GM12865 (cell line): ENCODE measurements around the gene SPHK2.
"Not testable (repeated sequence)": the region's sequence is repeated elsewhere in the genome, so short reads cannot be mapped to it uniquely, and the experiment has no call there.

Experiments used
- DNase-seq: peaks from one replicate; pipeline ENCODE4 v3.0.0; 2010; ENCODE audit warnings: low read depth
- H3K4me3 ChIP-seq: 2 replicates; pipeline ENCODE4 v1.5.1; 2011; ENCODE audit warnings: mild to moderate bottlenecking, low read depth, low read length, control low read depth
- TF ChIP-seq, protein P1 (sequence below): IDR thresholded peaks from 2 replicates; pipeline ENCODE4 v1.5.1; 2011; ENCODE audit warnings: low read length, control low read depth, low read depth, inconsistent platforms; ENCODE audit not compliant: insufficient read depth; ENCODE audit errors: missing control alignments

Gene SPHK2

DNA sequence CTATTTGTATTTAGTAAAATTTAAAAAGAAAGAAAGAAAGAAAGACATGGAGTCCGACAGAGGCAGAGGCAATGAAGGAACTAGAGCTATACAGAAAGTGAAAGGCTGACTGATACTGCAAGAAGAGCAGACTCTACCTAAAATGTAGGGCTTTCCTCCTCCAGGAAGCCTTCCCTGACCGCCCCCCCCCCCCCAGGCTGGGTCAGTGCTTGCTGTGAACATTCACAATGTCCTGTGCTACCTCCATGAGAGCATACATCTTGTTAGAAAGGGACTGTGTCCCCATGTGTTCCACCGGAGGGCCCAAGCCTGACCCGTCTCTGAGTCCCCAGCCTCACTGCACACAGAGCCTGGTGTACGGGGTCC lies 32.4 kb downstream of the SPHK2 start:
- DNase-seq = no peak
- TF ChIP-seq, protein P1, sequence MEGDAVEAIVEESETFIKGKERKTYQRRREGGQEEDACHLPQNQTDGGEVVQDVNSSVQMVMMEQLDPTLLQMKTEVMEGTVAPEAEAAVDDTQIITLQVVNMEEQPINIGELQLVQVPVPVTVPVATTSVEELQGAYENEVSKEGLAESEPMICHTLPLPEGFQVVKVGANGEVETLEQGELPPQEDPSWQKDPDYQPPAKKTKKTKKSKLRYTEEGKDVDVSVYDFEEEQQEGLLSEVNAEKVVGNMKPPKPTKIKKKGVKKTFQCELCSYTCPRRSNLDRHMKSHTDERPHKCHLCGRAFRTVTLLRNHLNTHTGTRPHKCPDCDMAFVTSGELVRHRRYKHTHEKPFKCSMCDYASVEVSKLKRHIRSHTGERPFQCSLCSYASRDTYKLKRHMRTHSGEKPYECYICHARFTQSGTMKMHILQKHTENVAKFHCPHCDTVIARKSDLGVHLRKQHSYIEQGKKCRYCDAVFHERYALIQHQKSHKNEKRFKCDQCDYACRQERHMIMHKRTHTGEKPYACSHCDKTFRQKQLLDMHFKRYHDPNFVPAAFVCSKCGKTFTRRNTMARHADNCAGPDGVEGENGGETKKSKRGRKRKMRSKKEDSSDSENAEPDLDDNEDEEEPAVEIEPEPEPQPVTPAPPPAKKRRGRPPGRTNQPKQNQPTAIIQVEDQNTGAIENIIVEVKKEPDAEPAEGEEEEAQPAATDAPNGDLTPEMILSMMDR = no peak
- no peak overlapping the region for H3K4me3 ChIP-seq

DNA sequence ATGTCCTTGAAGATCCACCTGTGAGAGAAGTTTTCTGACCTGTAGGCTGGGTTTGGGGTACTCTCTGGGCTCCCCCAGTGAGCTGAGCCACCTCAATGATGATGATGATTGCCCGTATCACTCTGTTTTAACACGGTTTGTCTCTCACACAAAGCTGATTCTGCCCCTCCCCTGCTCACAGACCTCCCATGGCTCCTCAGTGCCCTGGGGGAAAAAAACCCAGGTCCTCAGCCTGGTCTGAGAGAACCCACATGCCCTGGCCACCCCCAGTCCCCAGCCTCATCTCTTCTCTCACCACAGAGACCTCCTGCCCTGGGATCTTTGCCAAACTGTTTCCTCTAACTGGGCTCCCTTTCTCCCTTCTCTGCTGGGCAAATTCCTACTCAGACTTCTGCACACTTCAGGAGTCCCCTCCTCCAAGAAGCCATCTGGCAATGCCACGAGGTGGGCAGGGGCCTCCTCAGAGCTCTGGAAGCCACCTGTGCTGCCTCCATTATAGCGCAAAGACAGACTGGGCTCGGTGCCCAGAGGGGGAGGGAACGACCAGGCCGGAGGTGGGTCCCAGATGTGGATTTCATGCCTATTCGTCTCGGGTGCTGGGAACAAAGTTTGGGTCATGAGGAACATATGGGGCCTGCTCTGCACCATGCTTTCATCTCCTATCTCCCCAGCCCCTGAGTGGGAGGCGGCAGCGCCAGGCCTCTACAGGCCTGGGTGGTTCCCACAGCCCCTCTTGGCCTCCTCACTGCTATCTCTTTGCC lies 35.2 kb downstream of the SPHK2 start:
- DNase-seq = no peak
- no peak overlapping the region for H3K4me3 ChIP-seq
- TF ChIP-seq, protein P1 = no peak

DNA sequence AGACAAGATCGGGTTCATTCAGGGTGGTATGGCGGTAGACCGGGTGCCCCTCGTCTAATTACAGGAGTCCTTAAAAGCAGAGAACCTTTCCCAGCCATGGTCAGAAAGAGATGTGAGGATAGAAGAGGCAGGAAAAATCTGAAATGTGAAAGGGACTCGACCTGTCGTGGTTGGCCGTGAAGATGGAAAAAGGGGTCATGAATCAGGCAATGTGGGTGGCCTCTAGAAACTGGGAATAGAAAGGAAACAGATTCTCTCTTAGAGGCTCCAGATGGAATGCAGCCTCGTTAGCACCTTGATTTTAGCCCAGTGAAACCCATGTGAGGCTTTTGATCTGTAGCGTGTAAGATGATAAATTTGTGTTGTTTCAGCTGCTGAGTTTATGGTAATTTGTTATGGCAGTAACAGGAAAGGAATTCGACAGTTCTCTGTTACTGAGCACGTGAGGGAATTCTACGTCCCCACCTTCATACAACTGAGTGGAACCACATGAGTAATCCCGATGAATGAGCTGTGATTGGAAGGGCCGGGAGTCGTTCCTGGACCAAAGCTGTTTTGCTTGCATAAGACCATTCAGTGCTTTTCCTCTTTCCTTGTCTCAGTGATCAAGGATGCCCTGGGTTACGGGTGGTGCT lies 37.7 kb downstream of the SPHK2 start:
- DNase-seq = no peak
- TF ChIP-seq, protein P1 = no peak
- H3K4me3 ChIP-seq = no peak overlapping the region

DNA sequence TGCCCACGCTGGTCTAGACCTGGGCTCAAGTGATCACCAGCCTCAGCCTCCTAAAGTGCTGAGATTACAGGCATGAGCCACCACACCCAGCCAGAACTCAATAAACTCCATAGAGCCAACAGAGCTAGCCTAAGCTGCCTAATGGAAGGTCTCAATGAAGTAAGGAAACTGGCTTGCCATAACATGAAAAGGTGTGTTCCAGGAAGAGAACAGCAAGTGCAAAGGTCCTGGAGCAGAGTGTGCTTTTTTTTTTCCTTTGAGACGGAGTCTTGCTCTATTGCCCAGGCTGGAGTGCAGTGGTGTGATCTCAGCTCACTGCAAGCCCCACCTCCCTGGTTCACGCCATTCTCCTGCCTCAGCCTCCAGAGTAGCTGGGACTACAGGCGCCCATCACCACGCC lies 38.5 kb downstream of the SPHK2 start:
- not testable (repeated sequence) for H3K4me3 ChIP-seq, DNase-seq

DNA sequence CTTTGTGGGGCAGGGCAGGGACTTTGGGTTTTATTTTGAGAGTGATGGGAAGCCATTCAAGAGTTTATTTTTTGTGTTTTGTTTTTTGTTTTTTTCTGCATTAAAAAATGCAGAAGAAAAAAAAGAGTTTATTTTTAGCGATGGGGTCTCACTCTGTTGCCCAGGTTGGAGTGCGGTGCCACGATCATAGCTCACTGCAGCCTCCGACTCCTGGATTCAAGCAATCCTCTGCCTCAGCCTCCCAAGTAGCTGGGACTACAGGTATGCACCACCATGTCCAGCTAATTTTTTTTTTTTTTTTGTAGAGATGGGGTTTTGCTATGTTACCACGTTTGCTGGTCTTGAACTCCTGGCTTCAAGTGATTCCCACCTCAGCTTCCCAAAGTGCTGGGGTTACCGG lies 39.2 kb downstream of the SPHK2 start:
- no peak overlapping the region for H3K4me3 ChIP-seq
- DNase-seq = no peak
- TF ChIP-seq, protein P1 = no peak

DNA sequence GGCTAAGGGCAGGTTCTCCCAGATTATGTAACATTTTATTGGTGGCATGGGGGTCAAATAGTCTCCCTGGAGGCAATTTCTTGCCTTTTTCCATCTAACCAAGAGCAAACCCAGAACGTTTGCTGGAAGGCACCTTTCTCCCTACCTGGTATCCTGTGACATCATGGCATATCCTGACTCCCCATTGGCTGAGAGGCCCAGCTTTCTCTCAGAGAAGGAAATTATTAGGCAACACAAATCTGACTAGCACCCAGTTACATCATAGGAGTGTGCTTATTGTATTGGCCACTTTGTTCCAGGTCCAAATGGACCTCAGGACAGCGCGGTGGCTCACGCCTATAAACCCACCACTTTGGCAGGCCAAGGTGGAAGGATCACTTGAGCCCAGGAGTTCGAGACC lies 40.5 kb downstream of the SPHK2 start:
- TF ChIP-seq, protein P1 = no peak
- peak; percentile 60 for DNase-seq
- H3K4me3 ChIP-seq = no peak overlapping the region

DNA sequence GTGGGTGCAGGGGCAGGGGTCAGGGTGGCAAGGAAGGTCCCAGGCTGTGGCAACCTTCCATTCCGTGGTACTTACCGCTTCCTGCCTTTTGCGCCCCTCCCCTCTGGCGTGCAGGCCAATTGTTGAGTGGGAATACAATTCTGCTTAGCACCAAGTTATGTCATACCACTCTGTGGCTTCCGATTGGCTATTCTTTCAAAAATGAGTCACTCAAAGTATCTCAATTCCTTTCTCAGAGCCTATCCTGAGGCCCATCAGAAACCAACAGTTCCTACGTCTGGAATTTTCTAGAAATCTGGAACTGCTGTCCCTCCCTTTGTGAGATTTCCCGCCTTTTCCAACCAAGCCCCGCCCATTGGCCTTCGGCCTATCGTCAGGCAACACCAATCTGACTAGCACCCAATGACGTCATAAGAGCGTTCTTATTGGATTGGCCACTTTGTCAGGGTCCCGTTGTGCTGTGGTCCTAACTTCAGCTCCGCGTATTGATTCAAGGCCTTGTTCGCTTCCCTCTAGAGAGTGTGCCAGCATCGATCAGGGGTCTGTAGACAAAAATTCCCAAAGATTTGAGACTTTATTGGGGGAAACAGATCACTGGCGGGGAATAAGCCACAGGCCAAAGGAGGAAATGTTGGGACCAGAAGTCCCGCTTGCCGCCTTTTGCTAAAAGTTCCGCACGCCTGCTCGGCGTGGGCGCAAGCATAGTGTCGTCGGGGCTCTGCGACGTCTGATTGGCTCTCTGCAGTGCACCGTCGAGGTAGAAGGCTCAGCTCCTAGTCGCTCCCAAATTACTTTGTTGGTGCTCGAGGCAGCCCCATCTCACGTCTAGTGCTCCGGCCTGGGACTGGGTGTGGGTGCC lies 41.8 kb downstream of the SPHK2 start:
- peak overlapping the region; percentile 28 for H3K4me3 ChIP-seq
- DNase-seq = peak; percentile 94
- TF ChIP-seq, protein P1 = no peak
